Measurements from ENCODE around the gene EPG5.
"Not testable (repeated sequence)": the region's sequence is repeated elsewhere in the genome, so short reads cannot be mapped to it uniquely, and the experiment has no call there.

EPG5 gene

GRCh38 chr18:45976566-45976965 lies 9.4 kb upstream of the EPG5 start:
- no peak for DNase-seq (ENCODE audit: low read depth)

GRCh38 chr18:45974088-45974536 lies 7.0 kb upstream of the EPG5 start:
- peak; percentile 21 for DNase-seq (ENCODE audit: low read depth)

GRCh38 chr18:45964913-45965312 lies 2.2 kb downstream of the EPG5 start:
- DNase-seq (ENCODE audit: low read depth) = not testable (repeated sequence)

- DNase-seq (ENCODE audit: low read depth) = peak; percentile 19
These were observed 4.3 kb downstream of the EPG5 start for GRCh38 chr18:45962866-45963265.

- peak; percentile 60 for DNase-seq (ENCODE audit: low read depth)
These were observed 4.7 kb downstream of the EPG5 start for GRCh38 chr18:45962461-45962860.

- not testable (repeated sequence) for DNase-seq (ENCODE audit: low read depth)
These were observed 7.6 kb downstream of the EPG5 start for GRCh38 chr18:45959484-45959883.

- DNase-seq (ENCODE audit: low read depth) = no peak
These were observed 8.4 kb downstream of the EPG5 start for GRCh38 chr18:45958730-45959129.

GRCh38 chr18:45958027-45958426 lies 9.1 kb downstream of the EPG5 start:
- no peak for DNase-seq (ENCODE audit: low read depth)

- DNase-seq (ENCODE audit: low read depth) = no peak
These were observed 10.0 kb downstream of the EPG5 start for GRCh38 chr18:45957100-45957499.

- DNase-seq (ENCODE audit: low read depth) = no peak
These were observed 12.8 kb downstream of the EPG5 start for GRCh38 chr18:45954070-45954934.

- no peak for DNase-seq (ENCODE audit: low read depth)
These were observed 16.0 kb downstream of the EPG5 start for GRCh38 chr18:45951016-45951714.

GRCh38 chr18:45945669-45946068 lies 21.5 kb downstream of the EPG5 start:
- no peak for DNase-seq (ENCODE audit: low read depth)

GRCh38 chr18:45940724-45941123 lies 26.4 kb downstream of the EPG5 start:
- DNase-seq (ENCODE audit: low read depth) = no peak

GRCh38 chr18:45939236-45939635 lies 27.9 kb downstream of the EPG5 start:
- DNase-seq (ENCODE audit: low read depth) = no peak

GRCh38 chr18:45938488-45938935 lies 28.6 kb downstream of the EPG5 start:
- DNase-seq (ENCODE audit: low read depth) = no peak

- DNase-seq (ENCODE audit: low read depth) = no peak
These were observed 31.4 kb downstream of the EPG5 start for GRCh38 chr18:45935591-45936335.

GRCh38 chr18:45932708-45933107 lies 34.4 kb downstream of the EPG5 start:
- no peak for DNase-seq (ENCODE audit: low read depth)

GRCh38 chr18:45930963-45931362 lies 36.2 kb downstream of the EPG5 start:
- no peak for DNase-seq (ENCODE audit: low read depth)

- DNase-seq (ENCODE audit: low read depth) = no peak
These were observed 40.4 kb downstream of the EPG5 start for GRCh38 chr18:45926691-45927090.

GRCh38 chr18:45926085-45926484 lies 41.0 kb downstream of the EPG5 start:
- DNase-seq (ENCODE audit: low read depth) = no peak

- DNase-seq (ENCODE audit: low read depth) = no peak
These were observed 44.0 kb downstream of the EPG5 start for GRCh38 chr18:45923138-45923537.

GRCh38 chr18:45920367-45920766 lies 46.8 kb downstream of the EPG5 start:
- no peak for DNase-seq (ENCODE audit: low read depth)

Measured in T-helper 22 cell (primary cell).